Caco-2 (cell line): ENCODE measurements around the gene ICAM1. TPM values are rescaled to one million over a fixed set of nuclear protein-coding genes. Genes with fewer than 3 reads are reported as not detected.

Source experiments
- BruUV-seq: library from RNA; stranded (reverse); fragments of 400-500 nt; replicated peaks from 2 replicates; lab custom pipeline; 2021; lab: Mats Ljungman, UMichigan
- CTCF ChIA-PET: fragments of 300-600 bp; sonication (Branson Sonifier 250); formaldehyde crosslinking; loops from one replicate; lab custom pipeline; 2022; ENCODE audit warnings: antibody characterized with exemption; lab: Charles Lee
- POLR2A ChIA-PET: fragments of 300-600 bp; sonication (Branson Sonifier 250); formaldehyde crosslinking; loops from one replicate; lab custom pipeline; 2022; ENCODE audit warnings: antibody characterized with exemption; lab: Charles Lee
- DNase-seq, 2 experiments: peaks; one replicate each; pipeline versions ENCODE4 v3.0.0 to v3.0.0-alpha.2; 2020 to 2022
- H3K27me3 ChIP-seq: replicated peaks from 2 replicates; pipeline ENCODE4 v1.6.0; 2011; ENCODE audit warnings: low read length; ENCODE audit not compliant: control insufficient read depth, insufficient read depth
- H3K36me3 ChIP-seq: 2 replicates; pipeline ENCODE4 v1.5.1; 2011; ENCODE audit warnings: low read length; ENCODE audit not compliant: control insufficient read depth, insufficient read depth
- H3K4me1 ChIP-seq: fragments of 250-450 bp; sonication (Bioruptor Pico); 2 replicates; pipeline ENCODE4 v1.5.1; 2020; ENCODE audit warnings: mild to moderate bottlenecking
- H3K4me3 ChIP-seq: 2 replicates; pipeline ENCODE4 v1.5.1; 2011; ENCODE audit warnings: low read depth, mild to moderate bottlenecking, control low read depth, low read length
- H3K9me3 ChIP-seq: fragments of 250-450 bp; sonication (Bioruptor Pico); 2 replicates; pipeline ENCODE4 v1.5.1; 2020; ENCODE audit warnings: mild to moderate bottlenecking, moderate library complexity
- H3K27ac Mint-ChIP-seq: one replicate; pipeline ENCODE4 v1.8.0; 2022; ENCODE audit warnings: mixed read lengths; ENCODE audit not compliant: unreplicated experiment
- H3K27me3 Mint-ChIP-seq: one replicate; pipeline ENCODE4 v1.8.0; 2022; ENCODE audit warnings: mixed read lengths; ENCODE audit not compliant: insufficient read depth, unreplicated experiment
- H3K36me3 Mint-ChIP-seq: one replicate; pipeline ENCODE4 v1.8.0; 2022; ENCODE audit warnings: mild to moderate bottlenecking, mixed read lengths; ENCODE audit not compliant: insufficient read depth, unreplicated experiment
- H3K4me1 Mint-ChIP-seq: one replicate; pipeline ENCODE4 v1.8.0; 2022; ENCODE audit warnings: low read depth, mixed read lengths; ENCODE audit not compliant: unreplicated experiment
- H3K4me3 Mint-ChIP-seq: one replicate; pipeline ENCODE4 v1.8.0; 2022; ENCODE audit warnings: mild to moderate bottlenecking, moderate library complexity, mixed read lengths; ENCODE audit not compliant: unreplicated experiment
- H3K9me3 Mint-ChIP-seq: one replicate; pipeline ENCODE4 v1.8.0; 2022; ENCODE audit warnings: mixed read lengths; ENCODE audit not compliant: unreplicated experiment
- CTCF ChIP-seq, 2 experiments: fragments of 200-600 bp in 1 of 2; IDR thresholded peaks; 1 replicate in 1 of 2; 2 replicates in 1 of 2; pipeline versions ENCODE4 v1.5.1 to v1.8.0; 2011 to 2022; ENCODE audit warnings: antibody characterized with exemption in 1 of 2, control low read depth in 1 of 2, inconsistent platforms in 1 of 2, low read depth in 1 of 2, low read length in 1 of 2, mild to moderate bottlenecking in 1 of 2, moderate library complexity in 1 of 2; ENCODE audit not compliant: insufficient read depth in 1 of 2, severe bottlenecking in 1 of 2, unreplicated experiment in 1 of 2
- intact Hi-C: fragments of 100-400 bp; cut with micrococcal nuclease; formaldehyde crosslinking; loops from one replicate; pipeline ENCODE4 v1.10.0; 2022; ENCODE audit not compliant: unreplicated experiment
- total RNA-seq: library from RNA; stranded (reverse); gene quantifications from 2 replicates; pipeline ENCODE4 v1.2.3, GENCODE V29; 2022

The ICAM1 gene
- total RNA-seq, 1 experiment from 2014 or later, result 15.7 TPM

- intact Hi-C loops, result no loop called here
- no peaks in the 10 kb centered on the region for H3K9me3 Mint-ChIP-seq
- no peaks in the 10 kb centered on the region for H3K27me3 ChIP-seq
- no peaks in the 10 kb centered on the region for H3K9me3 ChIP-seq
- H3K27me3 Mint-ChIP-seq, result peaks cover 7% of the 10 kb centered on the region
- DNase-seq, result peak; percentile 62 to 70
- peak overlapping the region; percentile 48 for H3K4me3 ChIP-seq
- BruUV-seq, result no TSS peak
- H3K36me3 ChIP-seq, result no peaks in the 10 kb centered on the region; the same call in none of the 2 replicates
- H3K4me1 Mint-ChIP-seq, result peaks cover 15% of the 10 kb centered on the region
- TF ChIP-seq CTCF (IDR thresholded peaks at IDR 0.05; ENCODE audit: insufficient read depth in 1 of 2, low read depth in 1 of 2, low read length in 1 of 2, severe bottlenecking in 1 of 2, unreplicated experiment in 1 of 2), result no peak
- H3K4me1 ChIP-seq, result peaks cover 30% of the 10 kb centered on the region
- ChIA-PET CTCF (interaction anchor here (0.7 to 1.1 kb wide), 8 partner anchors 11 to 100 kb away, joined by 3 to 15 read pairs (median 4); partner anchors contain the start of genes FDX2 and ICAM1), POLR2A (interaction anchor here (0.6 to 0.9 kb wide), 2 partner anchors 90 to 100 kb away, joined by 6 read pairs; partner anchors contain the start of gene TYK2)
- H3K36me3 Mint-ChIP-seq, result peaks cover 14% of the 10 kb centered on the region
- H3K27ac Mint-ChIP-seq, result no peak overlapping the region
- peak overlapping the region; percentile 87 for H3K4me3 Mint-ChIP-seq
Measured at GRCh38 chr19:10290876-10291553, 20.1 kb downstream of the ICAM1 start.

- Mint-ChIP-seq H3K27me3 (peaks cover 7% of the 10 kb centered on the region), H3K4me3 (peak overlapping the region; percentile 87), H3K4me1 (peaks cover 15% of the 10 kb centered on the region), H3K9me3 (no peaks in the 10 kb centered on the region), H3K27ac (no peak overlapping the region), H3K36me3 (peaks cover 14% of the 10 kb centered on the region)
- Histone ChIP-seq H3K4me1 (peaks cover 23% of the 10 kb centered on the region), H3K4me3 (peak overlapping the region; percentile 48), H3K27me3 (no peaks in the 10 kb centered on the region), H3K36me3 (no peaks in the 10 kb centered on the region; the same call in 1 of the 2 replicates), H3K9me3 (no peaks in the 10 kb centered on the region)
- DNase-seq, result no peak
- ChIA-PET POLR2A (interaction anchor here (0.6 to 0.9 kb wide), 2 partner anchors 89 to 99 kb away, joined by 6 read pairs; partner anchors contain the start of gene TYK2), CTCF (interaction anchor here (0.6 to 1.1 kb wide), 9 partner anchors 12 to 108 kb away, joined by 3 to 15 read pairs (median 4); partner anchors contain the start of genes FDX2 and ICAM1)
- intact Hi-C loops, result no loop called here
- TF ChIP-seq CTCF (IDR thresholded peaks at IDR 0.05; ENCODE audit: insufficient read depth in 1 of 2, low read depth in 1 of 2, low read length in 1 of 2, severe bottlenecking in 1 of 2, unreplicated experiment in 1 of 2), result no peak
- no TSS peak for BruUV-seq
Measured at GRCh38 chr19:10291554-10292205, 20.8 kb downstream of the ICAM1 start.

GRCh38 chr19:10292206-10292788, 21.4 kb downstream of the ICAM1 start:
- H3K9me3 ChIP-seq, result no peaks in the 10 kb centered on the region
- Mint-ChIP-seq H3K36me3 (peaks cover 14% of the 10 kb centered on the region), H3K4me1 (peaks cover 15% of the 10 kb centered on the region), H3K27me3 (peaks cover 7% of the 10 kb centered on the region), H3K27ac (no peak overlapping the region), H3K9me3 (no peaks in the 10 kb centered on the region), H3K4me3 (peak overlapping the region; percentile 87)
- BruUV-seq, result no TSS peak
- intact Hi-C loops, result no loop called here
- TF ChIP-seq CTCF (IDR thresholded peaks at IDR 0.05; ENCODE audit: insufficient read depth in 1 of 2, low read depth in 1 of 2, low read length in 1 of 2, severe bottlenecking in 1 of 2, unreplicated experiment in 1 of 2), result no peak
- no peaks in the 10 kb centered on the region for H3K27me3 ChIP-seq
- POLR2A ChIA-PET, result no interaction called here
- H3K36me3 ChIP-seq, result no peaks in the 10 kb centered on the region; the same call in 1 of the 2 replicates
- DNase-seq, result peak; percentile 92 to 93
- CTCF ChIA-PET, result interaction anchor here (0.6 to 1.1 kb wide), 4 partner anchors 21 to 108 kb away, joined by 3 to 4 read pairs (median 4); partner anchors contain the start of genes FDX2 and ICAM1
- peaks cover 18% of the 10 kb centered on the region for H3K4me1 ChIP-seq
- H3K4me3 ChIP-seq, result peak overlapping the region; percentile 48
